Progenitor cell of endocrine pancreas (in vitro differentiated cells): ENCODE data around the gene TAOK2. TPM values are rescaled to one million over a fixed set of nuclear protein-coding genes. Genes with fewer than 3 reads are reported as not detected.

ENCODE experiments used
- DNase-seq: peaks from one replicate; pipeline ENCODE4 v3.0.0; 2021; ENCODE audit warnings: low spot score; ENCODE audit not compliant: unreplicated experiment
- H3K27ac Mint-ChIP-seq: 2 replicates; pipeline ENCODE4 v1.8.0; 2021; ENCODE audit warnings: mild to moderate bottlenecking, moderate library complexity, mixed read lengths
- H3K27me3 Mint-ChIP-seq: 2 replicates; pipeline ENCODE4 v1.8.0; 2021; ENCODE audit warnings: mixed read lengths
- H3K36me3 Mint-ChIP-seq: 2 replicates; pipeline ENCODE4 v1.8.0; 2022; ENCODE audit warnings: mixed read lengths; ENCODE audit not compliant: insufficient read depth
- H3K4me1 Mint-ChIP-seq: 2 replicates; pipeline ENCODE4 v1.8.0; 2021; ENCODE audit warnings: low read depth, mixed read lengths
- H3K4me3 Mint-ChIP-seq: 2 replicates; pipeline ENCODE4 v1.8.0; 2021; ENCODE audit warnings: low read depth, mild to moderate bottlenecking, moderate library complexity, mixed read lengths
- H3K9me3 Mint-ChIP-seq: 2 replicates; pipeline ENCODE4 v1.8.0; 2021; ENCODE audit warnings: low read depth, mixed read lengths
- total RNA-seq: library from RNA; stranded (reverse); gene quantifications from 2 replicates; pipeline ENCODE4 v1.2.1, GENCODE V29; 2021
- TF ChIP-seq, protein P1 (sequence below): fragments of 200-600 bp; sonication (generic); IDR thresholded peaks from one replicate; pipeline ENCODE4 v1.5.0; 2021; ENCODE audit warnings: antibody characterized with exemption, mild to moderate bottlenecking; ENCODE audit not compliant: unreplicated experiment

Gene TAOK2
- total RNA-seq, 1 donor from 2014 or later = 54.0 TPM

DNA sequence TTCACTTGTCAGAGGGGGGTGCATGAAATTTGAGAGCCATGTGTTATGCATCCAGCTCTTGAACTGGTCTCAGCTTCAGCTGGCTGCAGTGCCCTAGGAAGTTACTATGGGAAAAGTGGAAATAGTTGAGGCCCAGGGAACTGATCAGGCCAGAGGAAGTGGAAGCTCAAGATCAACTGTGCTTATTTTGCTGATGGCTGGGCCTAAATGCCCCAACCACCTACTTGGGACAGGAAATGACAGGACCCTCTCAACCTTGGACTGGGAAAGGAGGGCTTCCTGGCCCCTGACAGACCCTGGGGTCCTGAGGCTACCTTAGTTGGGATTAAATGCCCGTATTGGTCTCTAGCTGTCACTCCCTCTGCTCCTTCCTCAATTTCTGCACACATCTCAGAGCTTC, 1.2 kb upstream of the TAOK2 start:
- no peak for DNase-seq
- Mint-ChIP-seq H3K9me3 (peaks cover 6% of the 10 kb centered on the region), H3K36me3 (peaks cover 31% of the 10 kb centered on the region), H3K4me3 (no peak overlapping the region), H3K27me3 (no peaks in the 10 kb centered on the region), H3K27ac (no peak overlapping the region), H3K4me1 (peaks cover 22% of the 10 kb centered on the region)
- TF ChIP-seq, protein P1, sequence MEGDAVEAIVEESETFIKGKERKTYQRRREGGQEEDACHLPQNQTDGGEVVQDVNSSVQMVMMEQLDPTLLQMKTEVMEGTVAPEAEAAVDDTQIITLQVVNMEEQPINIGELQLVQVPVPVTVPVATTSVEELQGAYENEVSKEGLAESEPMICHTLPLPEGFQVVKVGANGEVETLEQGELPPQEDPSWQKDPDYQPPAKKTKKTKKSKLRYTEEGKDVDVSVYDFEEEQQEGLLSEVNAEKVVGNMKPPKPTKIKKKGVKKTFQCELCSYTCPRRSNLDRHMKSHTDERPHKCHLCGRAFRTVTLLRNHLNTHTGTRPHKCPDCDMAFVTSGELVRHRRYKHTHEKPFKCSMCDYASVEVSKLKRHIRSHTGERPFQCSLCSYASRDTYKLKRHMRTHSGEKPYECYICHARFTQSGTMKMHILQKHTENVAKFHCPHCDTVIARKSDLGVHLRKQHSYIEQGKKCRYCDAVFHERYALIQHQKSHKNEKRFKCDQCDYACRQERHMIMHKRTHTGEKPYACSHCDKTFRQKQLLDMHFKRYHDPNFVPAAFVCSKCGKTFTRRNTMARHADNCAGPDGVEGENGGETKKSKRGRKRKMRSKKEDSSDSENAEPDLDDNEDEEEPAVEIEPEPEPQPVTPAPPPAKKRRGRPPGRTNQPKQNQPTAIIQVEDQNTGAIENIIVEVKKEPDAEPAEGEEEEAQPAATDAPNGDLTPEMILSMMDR = no peak

DNA sequence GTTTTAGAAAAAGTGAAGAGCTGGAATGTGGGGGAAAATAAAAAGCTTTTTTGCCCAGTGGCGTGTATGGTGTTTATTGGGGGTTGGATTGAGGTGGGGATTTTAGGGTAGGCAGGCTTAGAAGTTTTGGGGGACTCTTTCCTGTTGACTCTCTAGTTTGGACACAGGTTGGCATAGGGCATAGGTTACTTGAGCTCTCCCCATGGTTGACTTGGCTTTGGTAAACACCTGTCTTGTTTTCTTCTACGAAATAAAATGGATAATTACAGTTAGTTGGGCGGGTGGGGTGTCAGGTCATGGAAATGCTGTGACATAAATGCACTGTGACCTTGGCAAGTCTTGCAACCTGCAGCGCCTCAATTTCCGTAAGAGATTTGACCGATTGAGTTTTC, 680 bp upstream of the TAOK2 start:
- H3K36me3 Mint-ChIP-seq = peaks cover 30% of the 10 kb centered on the region
- peak overlapping the region; percentile 95 for H3K4me3 Mint-ChIP-seq
- H3K27ac Mint-ChIP-seq = peak overlapping the region; percentile 73
- DNase-seq = no peak
- TF ChIP-seq, protein P1 = no peak
- peaks cover 22% of the 10 kb centered on the region for H3K4me1 Mint-ChIP-seq
- H3K27me3 Mint-ChIP-seq = no peaks in the 10 kb centered on the region
- peaks cover 6% of the 10 kb centered on the region for H3K9me3 Mint-ChIP-seq

DNA sequence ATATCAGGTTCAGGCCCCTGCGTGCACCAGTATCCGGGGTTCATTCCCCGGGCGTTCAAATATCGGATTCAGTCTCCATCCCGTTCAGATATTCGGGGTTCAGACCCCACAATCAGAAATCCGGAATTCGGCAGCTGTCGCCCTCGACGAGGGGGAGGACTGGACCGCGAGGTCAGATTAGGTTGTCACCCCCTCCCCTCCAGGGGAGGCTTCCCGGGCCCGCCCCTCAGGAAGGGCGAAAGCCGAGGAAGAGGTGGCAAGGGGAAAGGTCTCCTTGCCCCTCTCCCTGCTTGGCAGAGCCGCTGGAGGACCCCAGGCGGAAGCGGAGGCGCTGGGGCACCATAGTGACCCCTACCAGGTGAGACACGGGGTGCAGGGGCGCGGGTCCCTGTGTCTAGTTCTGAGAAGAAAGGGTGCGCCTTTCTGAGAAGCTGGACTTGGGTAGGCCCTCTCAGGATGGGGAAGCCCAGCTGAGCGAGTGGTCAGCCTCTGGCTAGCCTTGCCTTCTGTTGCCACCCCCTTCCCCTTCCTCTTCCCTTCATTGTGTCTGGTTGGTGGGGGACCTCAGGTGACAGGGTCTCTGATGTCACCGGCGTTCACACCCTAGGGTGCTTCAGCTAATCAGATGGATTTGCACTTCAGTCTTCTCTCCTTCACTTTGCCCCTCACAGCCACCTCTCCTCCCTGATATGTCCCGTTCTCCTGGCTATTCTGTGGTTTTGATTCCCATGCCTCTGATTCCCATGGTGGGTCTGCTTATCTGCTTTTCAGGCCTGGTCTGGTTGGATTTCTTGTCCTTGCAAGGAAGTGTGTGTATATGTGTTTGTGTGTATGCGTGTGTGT, 844 bp downstream of the TAOK2 start:
- TF ChIP-seq, protein P1 = no peak
- Mint-ChIP-seq H3K36me3 (peaks cover 22% of the 10 kb centered on the region), H3K4me1 (peaks cover 22% of the 10 kb centered on the region), H3K4me3 (peak overlapping the region; percentile 95), H3K27me3 (no peaks in the 10 kb centered on the region), H3K27ac (peak overlapping the region; percentile 87), H3K9me3 (peaks cover 6% of the 10 kb centered on the region)
- DNase-seq = no peak

DNA sequence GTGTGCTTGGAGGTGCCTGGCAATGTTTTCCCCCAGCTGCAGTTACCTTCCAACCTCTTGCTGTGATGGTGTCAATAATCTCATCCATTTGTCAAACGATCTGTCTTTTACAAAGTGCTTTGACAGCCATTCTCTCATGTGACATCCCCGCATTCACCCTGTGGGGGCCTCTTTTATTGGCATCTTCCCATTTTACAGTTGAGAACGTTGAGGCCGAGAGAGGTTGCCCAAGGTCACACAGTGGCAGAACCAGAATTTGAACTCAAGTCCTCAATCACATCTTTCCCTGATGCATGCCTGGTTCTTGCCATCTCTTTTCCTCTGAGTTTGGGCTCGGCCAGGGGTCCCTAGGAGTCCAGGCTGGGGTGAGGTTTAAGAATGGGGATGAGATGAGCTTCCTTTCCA, 1.5 kb downstream of the TAOK2 start:
- Mint-ChIP-seq H3K4me3 (peak overlapping the region; percentile 95), H3K27ac (peak overlapping the region; percentile 27), H3K4me1 (peaks cover 22% of the 10 kb centered on the region)

DNA sequence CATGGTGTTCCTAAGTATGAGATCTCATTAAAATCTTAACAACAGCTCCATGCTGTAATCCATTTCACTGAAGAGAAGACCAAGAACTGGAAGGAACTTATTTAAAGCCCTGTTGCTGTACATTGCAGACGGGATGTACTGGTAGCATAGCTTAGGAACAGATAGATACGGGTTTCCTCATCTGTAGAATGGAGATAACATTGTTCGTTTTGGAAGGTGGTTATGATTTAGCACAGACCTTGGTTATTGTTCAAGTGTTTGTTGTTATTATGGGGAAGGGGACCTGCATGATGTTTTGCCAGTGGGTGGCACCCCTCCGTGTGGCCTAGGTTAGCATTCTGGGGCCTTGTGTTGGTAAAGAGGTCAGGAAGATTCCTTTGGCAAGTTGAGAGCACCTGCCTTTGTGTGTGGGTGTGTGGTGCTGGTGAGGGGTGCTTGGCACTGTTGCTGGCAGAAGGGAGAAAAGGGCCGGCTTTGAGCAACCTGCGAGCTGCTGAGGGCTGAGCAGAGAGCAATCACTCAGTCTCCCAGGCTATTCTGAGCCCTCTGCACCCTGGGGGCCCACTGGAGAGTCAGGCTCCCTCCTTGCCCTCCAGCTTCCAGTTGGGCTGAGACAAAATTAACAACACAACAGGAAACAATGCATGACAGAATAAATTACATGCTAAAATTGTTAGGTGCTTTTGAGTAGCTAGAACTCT, 2.3 kb downstream of the TAOK2 start:
- Mint-ChIP-seq H3K27me3 (no peaks in the 10 kb centered on the region), H3K4me3 (peak overlapping the region; percentile 95), H3K4me1 (peaks cover 22% of the 10 kb centered on the region), H3K27ac (peak overlapping the region; percentile 43), H3K36me3 (peaks cover 22% of the 10 kb centered on the region), H3K9me3 (peaks cover 6% of the 10 kb centered on the region)
- TF ChIP-seq, protein P1 = no peak
- no peak for DNase-seq

More for the DNA sequence above, 1.5 kb downstream of the TAOK2 start:
- DNase-seq = no peak
- Mint-ChIP-seq H3K36me3 (peaks cover 19% of the 10 kb centered on the region), H3K9me3 (peaks cover 6% of the 10 kb centered on the region), H3K27me3 (no peaks in the 10 kb centered on the region)
- TF ChIP-seq, protein P1 = no peak
